IPS DF 4.7 (cell line): Measurements from ENCODE around the gene PTPRB.

Source experiments
- DNase-seq: peaks from one replicate; pipeline ENCODE4 v3.0.0-alpha.2; 2013; ENCODE audit warnings: low spot score; ENCODE audit errors: extremely low read depth

Gene PTPRB

DNA sequence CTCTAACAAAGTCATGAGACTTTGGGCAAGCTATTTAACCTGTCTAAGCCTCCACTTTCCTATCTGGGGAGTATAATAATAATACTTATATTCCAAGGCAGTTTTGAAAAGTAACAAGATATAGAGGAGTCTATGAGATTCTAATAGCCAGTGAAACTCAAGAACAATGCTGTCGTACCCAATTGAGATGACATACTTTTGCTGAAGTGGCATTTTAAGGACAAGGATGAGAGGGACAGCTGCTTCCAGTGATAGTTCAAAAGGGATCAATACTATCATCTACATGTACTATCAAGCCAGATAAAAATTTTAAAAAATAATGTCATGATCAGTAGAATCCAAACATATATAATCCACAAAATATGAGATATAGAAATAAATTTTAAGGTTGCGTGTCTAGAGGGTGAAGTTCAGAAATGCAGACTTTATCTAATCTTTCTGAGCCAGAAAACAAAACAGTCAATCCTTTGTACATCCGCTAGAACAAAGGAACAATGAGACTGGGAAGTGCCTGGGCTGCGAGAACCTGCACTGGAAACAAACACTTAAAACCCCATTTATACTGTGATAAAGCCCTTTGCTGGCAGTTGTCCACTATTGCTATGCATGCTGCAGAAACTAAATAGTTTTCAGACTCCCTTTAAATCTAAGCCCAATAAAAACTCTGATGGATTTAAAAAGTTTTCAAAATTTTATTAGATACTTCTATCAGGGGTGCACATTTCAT lies 38.6 kb downstream of the PTPRB start:
- DNase-seq = no peak

GRCh38 chr12:70592664-70593063 lies 44.6 kb downstream of the PTPRB start:
- no peak for DNase-seq

DNA sequence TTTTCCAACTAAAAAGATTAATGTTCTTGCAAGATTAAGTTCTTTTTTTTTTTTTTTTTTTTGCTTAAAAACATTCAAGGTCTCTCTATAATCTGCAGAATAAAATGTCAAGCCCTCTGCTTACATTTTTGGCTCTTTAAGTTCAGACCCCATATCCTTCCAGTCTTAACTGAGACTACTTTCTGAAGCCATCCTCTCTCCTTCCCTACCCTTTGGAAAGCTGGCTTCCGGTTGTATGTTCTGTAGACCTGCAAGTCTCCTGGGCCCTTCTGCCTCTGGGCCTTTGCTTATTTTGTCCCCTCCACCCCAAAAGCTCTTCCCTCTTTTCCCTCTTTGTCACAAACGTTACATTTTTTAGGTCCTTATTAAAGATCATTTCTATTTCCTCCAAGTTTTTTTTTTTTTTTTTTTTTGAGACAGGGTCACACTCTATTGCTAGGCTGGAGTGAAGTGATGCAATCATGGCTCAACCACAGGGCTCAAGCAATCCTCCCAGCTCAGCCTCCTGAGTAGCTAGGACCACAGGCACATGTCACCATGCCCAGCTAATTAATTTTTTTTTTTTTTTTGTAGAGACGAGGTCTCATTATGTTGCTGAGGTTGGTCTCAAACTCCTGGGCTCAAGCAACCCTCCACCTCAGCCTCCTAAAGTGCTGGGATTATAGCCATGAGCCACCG lies 46.5 kb downstream of the PTPRB start:
- no peak for DNase-seq

- DNase-seq = peak; percentile 74
Measured at GRCh38 chr12:70590051-70590450, 47.2 kb downstream of the PTPRB start.

- no peak for DNase-seq
Measured at GRCh38 chr12:70584332-70584731, 52.9 kb downstream of the PTPRB start.

DNA sequence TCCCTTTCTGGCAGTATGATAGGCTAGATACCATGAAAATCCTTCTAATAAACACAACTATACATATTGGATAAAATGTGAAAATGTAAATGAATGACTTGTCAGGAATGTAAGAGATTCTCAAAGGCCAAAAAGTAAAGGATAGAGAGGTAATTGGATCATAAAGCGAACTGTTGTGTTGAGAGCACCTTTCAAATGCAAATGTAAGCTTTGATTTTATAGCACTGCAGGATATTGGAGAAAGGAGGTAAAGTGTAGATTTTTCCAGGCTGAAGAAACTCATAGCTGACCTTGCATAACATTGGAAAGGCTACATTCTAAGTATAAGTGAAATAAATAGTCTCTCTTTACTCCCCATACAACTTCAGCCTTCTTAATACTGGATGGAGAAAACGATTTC lies 54.0 kb downstream of the PTPRB start:
- no peak for DNase-seq

GRCh38 chr12:70581208-70581607 lies 56.0 kb downstream of the PTPRB start:
- no peak for DNase-seq

GRCh38 chr12:70577283-70577634 lies 60.0 kb downstream of the PTPRB start:
- DNase-seq = no peak

- DNase-seq = peak; percentile 58
Measured at GRCh38 chr12:70576341-70577282, 60.6 kb downstream of the PTPRB start.

- DNase-seq = no peak
Measured at GRCh38 chr12:70571705-70572268, 65.4 kb downstream of the PTPRB start.

- no peak for DNase-seq
Measured at GRCh38 chr12:70571029-70571428, 66.2 kb downstream of the PTPRB start.

DNA sequence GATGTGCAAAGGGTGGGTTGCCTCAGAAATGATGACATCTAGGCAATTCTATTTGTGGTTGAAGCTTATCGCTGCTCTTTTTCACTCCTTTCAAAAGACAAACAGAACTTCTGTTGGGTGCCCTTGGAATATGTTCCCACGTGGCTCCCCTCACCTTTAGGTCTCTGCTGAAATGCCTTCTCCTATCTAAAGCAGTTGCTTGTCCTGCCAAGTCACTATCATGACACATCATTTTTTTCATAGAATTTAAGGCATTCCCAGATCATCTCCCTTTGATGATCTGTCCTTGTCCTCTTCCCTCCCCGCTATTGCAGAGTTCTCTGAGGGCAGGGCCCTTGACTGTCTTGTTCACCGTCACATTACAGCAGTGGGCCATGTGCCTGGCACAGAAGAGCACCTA lies 75.7 kb downstream of the PTPRB start:
- no peak for DNase-seq

- DNase-seq = no peak
Measured at GRCh38 chr12:70560671-70561070, 76.6 kb downstream of the PTPRB start.

GRCh38 chr12:70559390-70559789 lies 77.8 kb downstream of the PTPRB start:
- DNase-seq = no peak

GRCh38 chr12:70557583-70558191 lies 79.5 kb downstream of the PTPRB start:
- no peak for DNase-seq

DNA sequence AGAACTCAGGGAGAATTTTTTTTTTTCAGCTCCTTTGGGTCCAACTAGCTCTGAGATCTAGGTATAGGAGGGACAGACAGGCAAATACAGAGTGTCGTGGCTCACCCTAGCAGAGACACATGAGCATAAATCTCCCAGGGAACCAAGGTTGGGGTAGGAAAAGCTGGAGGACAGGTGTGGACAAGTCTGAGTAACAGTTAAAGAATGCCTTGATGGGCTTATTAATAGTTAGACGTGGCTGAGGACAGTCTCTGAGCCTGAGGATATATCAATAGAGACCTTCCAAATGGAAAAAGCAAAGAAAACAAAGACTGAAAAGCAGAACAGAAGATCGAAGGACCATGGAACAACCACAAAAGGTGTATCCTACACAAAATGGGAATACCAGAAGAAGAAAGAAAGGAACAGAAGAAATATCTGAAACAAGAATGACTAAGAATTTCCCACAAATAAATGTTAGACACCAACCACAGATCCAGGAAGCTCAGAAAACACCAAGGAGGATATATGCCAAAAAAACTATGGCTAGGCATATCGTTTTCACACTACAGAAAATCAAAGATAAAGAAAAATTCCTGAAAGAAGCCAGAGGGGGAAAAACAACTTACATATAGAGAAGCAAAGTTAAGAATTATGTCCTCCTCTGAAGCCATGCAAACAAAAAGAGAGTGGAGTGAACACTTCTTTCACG lies 80.9 kb downstream of the PTPRB start:
- DNase-seq = no peak

DNA sequence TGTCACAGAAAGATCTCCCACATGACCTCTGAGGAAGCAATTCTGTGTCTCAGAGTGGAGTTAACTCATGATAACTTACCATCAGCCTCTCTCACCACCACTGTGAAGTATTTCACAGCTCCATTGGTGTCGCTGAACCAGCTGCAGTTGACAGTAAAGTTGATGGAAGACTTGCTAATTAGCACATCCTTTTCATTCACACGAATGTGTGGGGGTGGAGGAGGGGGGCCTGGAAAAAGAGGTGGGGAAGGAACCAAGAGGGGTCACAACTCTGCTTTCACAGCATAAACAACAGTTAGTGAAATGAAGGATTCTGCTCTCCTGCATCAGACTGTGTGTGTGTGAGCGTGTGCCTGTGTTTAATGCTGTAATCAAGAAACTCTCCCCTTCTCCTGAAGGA lies 82.1 kb downstream of the PTPRB start:
- no peak for DNase-seq

GRCh38 chr12:70553391-70553859 lies 83.8 kb downstream of the PTPRB start:
- no peak for DNase-seq

DNA sequence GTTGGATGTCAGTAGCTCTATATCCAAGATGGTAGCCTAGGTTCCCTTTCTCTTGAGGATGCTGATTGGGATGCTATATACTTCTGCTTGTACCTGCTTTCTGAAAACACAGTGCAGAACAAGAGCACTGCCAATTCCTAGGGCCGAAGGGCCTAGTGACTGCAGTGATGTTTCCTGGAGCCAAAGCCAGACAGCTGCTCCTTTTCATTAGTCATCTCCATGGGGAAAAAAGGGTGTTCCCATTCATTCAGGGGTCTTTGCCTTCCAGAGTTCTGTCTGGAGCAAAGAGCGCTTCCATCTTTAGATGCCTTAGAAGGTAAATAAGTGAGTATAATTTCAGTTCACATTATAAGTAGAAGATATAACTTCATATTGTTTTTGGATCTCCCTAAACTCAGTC lies 85.5 kb downstream of the PTPRB start:
- no peak for DNase-seq

- DNase-seq = no peak
Measured at GRCh38 chr12:70550180-70550577, 87.0 kb downstream of the PTPRB start.
